GM23338 (cell line): ENCODE data around the gene ATP13A4. TPM values are rescaled to one million over a fixed set of nuclear protein-coding genes. Genes with fewer than 3 reads are reported as not detected.

ENCODE experiments used
- EZH2 ChIP-seq: fragments of 200-600 bp; sonication (generic); IDR thresholded peaks from one replicate; pipeline ENCODE4 v1.8.0; 2017; ENCODE audit warnings: antibody characterized with exemption, mild to moderate bottlenecking, low read depth; ENCODE audit not compliant: unreplicated experiment
- EZH2phosphoT487 ChIP-seq: fragments of 200-600 bp; sonication (generic); IDR thresholded peaks from one replicate; pipeline ENCODE4 v1.8.1; 2018; ENCODE audit warnings: antibody characterized with exemption; ENCODE audit not compliant: unreplicated experiment
- NANOG ChIP-seq: IDR thresholded peaks from 2 replicates; pipeline ENCODE4 v1.6.1; 2016; ENCODE audit warnings: antibody characterized with exemption, borderline replicate concordance
- POLR2AphosphoS5 ChIP-seq: IDR thresholded peaks from 2 replicates; pipeline ENCODE4 v1.6.1; 2016; ENCODE audit warnings: antibody characterized with exemption, low read depth
- REST ChIP-seq: IDR thresholded peaks from one replicate; pipeline ENCODE4 v1.6.1; 2018; ENCODE audit warnings: antibody characterized with exemption; ENCODE audit not compliant: unreplicated experiment
- STAT1 ChIP-seq: IDR thresholded peaks from one replicate; pipeline ENCODE4 v1.6.1; 2016; ENCODE audit warnings: antibody characterized with exemption; ENCODE audit not compliant: unreplicated experiment
- ZNF114 ChIP-seq: fragments of 250-450 bp; sonication (Bioruptor Pico); IDR thresholded peaks from 2 replicates; pipeline ENCODE4 v1.5.0; 2020; ENCODE audit warnings: mild to moderate bottlenecking, moderate library complexity
- ZNF462 ChIP-seq: fragments of 250-450 bp; sonication (Bioruptor Pico); IDR thresholded peaks from 2 replicates; pipeline ENCODE4 v1.5.0; 2020; ENCODE audit warnings: mild to moderate bottlenecking, moderate library complexity
- polyA plus RNA-seq: library from polyadenylated mRNA; unstranded; fragments of >200 nt; fragmentation: Nextera tagmentation; extraction: Ambion mirVana; gene quantifications from 2 replicates; pipeline ENCODE4 v1.2.1, GENCODE V29; 2016
- total RNA-seq: library from RNA; depleted of rRNA; stranded (reverse); fragments of >200 nt; shearing (Covaris generic); gene quantifications from 2 replicates; pipeline ENCODE4 v1.2.3, GENCODE V29; 2014

Gene ATP13A4
- total and polyA plus RNA-seq, 2 experiments from 2014 or later = not detected

DNA sequence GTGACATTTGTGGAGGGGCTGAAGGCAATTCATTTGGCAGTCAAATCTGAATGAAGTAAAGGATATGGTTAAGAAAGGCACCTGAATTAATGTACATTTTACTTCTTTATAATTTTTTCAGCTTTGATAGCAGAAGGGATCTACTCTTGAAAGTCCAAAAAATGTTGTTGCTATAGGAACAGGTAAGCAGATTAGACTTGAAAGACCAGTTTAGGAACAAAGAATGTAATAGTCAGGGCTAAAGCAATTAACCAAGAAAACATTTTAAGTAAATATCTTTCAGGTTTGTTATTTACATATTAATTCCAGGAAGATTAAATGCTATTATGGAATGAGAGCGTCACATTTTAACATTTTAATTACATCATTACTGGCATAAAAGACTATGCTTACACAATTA, 1.1 kb downstream of the ATP13A4 start (continued):
- TF ChIP-seq ZNF462 (CRISPR knock-in tag) = no peak
- TF ChIP-seq STAT1 = no peak
- TF ChIP-seq NANOG = no peak
- no peak for TF ChIP-seq POLR2AphosphoS5
- TF ChIP-seq ZNF114 (CRISPR knock-in tag) = no peak
- no peak for TF ChIP-seq EZH2
- TF ChIP-seq REST = no peak
- no peak for TF ChIP-seq EZH2phosphoT487
